B cell (primary cell): ENCODE measurements around the gene USP12. TPM values are rescaled to one million over a fixed set of nuclear protein-coding genes. Genes with fewer than 3 reads are reported as not detected.

Experiments used
- ATAC-seq: fragments of 200-7000 bp; cut with Tn5 transposase; one replicate; pipeline ENCODE4 v1.10.0; 2021; ENCODE audit warnings: low read depth, mild to moderate bottlenecking, moderate number of reproducible peaks, moderate library complexity
- CTCF ChIA-PET: fragments of 350-600 bp; sonication (Branson Sonifier 250); formaldehyde crosslinking; loops from one replicate; lab custom pipeline; 2021; ENCODE audit warnings: antibody characterized with exemption, inconsistent platforms; lab: Charles Lee
- POLR2A ChIA-PET: fragments of 350-600 bp; sonication (Branson Sonifier 250); formaldehyde crosslinking; loops from one replicate; lab custom pipeline; 2021; ENCODE audit warnings: antibody characterized with exemption; lab: Charles Lee
- DNase-seq: peaks from one replicate; pipeline ENCODE4 v3.0.0; 2013
- H2AFZ ChIP-seq: 2 replicates; pipeline ENCODE4 v1.6.1; 2012; ENCODE audit warnings: mild to moderate bottlenecking, low read depth, low read length; ENCODE audit not compliant: insufficient read depth, poor library complexity, severe bottlenecking
- H3K27ac ChIP-seq, 2 donors: 1 replicate in 1 of 2; 2 replicates in 1 of 2; pipeline ENCODE4 v1.5.1; 2012 to 2013; ENCODE audit warnings: low read length in 2 of 2, mild to moderate bottlenecking in 2 of 2, moderate library complexity in 1 of 2
- H3K27me3 ChIP-seq, 4 experiments: fragments of 200-600 bp in 1 of 4; sonication (generic) in 1 of 4; replicated peaks in 1 of 4; 1 replicate in 2 of 4; 2 replicates in 2 of 4; pipeline versions ENCODE4 v1.6.1 to v1.7.0; 2013 to 2016; ENCODE audit warnings: low read length in 3 of 4, mild to moderate bottlenecking in 2 of 4, mixed read lengths in 1 of 4, moderate library complexity in 1 of 4; ENCODE audit not compliant: insufficient read depth in 4 of 4, control insufficient read depth in 3 of 4; ENCODE audit errors: control extremely low read depth in 1 of 4
- H3K36me3 ChIP-seq, 2 experiments: replicated peaks in 1 of 2; 1 replicate in 1 of 2; 2 replicates in 1 of 2; pipeline versions ENCODE4 v1.6.1 to v1.7.1; 2013; ENCODE audit warnings: low read length in 1 of 2; ENCODE audit not compliant: insufficient read depth in 2 of 2, control insufficient read depth in 1 of 2; ENCODE audit errors: control extremely low read depth in 1 of 2, extremely low read depth in 1 of 2
- H3K4me1 ChIP-seq, 2 donors: fragments of 200-600 bp in 1 of 2; sonication (generic) in 1 of 2; 1 replicate in 1 of 2; 2 replicates in 1 of 2; pipeline versions ENCODE4 v1.5.1 to v1.6.1; 2013 to 2017; ENCODE audit warnings: low read length in 2 of 2; ENCODE audit not compliant: control insufficient read depth in 2 of 2, insufficient read depth in 2 of 2
- H3K4me2 ChIP-seq: replicated peaks from 2 replicates; pipeline ENCODE3; 2012; ENCODE audit warnings: mild to moderate bottlenecking, low read depth, low read length; ENCODE audit not compliant: poor library complexity, severe bottlenecking
- H3K4me3 ChIP-seq, 5 experiments: fragments of 200-600 bp in 1 of 5; sonication (generic) in 1 of 5; 1 replicate in 3 of 5; 2 replicates in 2 of 5; pipeline versions ENCODE4 v1.5.1 to v1.7.0; 2011 to 2016; ENCODE audit warnings: low read length in 4 of 5, mild to moderate bottlenecking in 4 of 5, low read depth in 2 of 5, control low read depth in 1 of 5, moderate library complexity in 1 of 5; ENCODE audit not compliant: insufficient read depth in 1 of 5; ENCODE audit errors: control extremely low read depth in 1 of 5, extremely low read depth in 1 of 5
- H3K79me2 ChIP-seq: fragments of 200-600 bp; sonication (generic); one replicate; pipeline ENCODE4 v1.6.0; 2016; ENCODE audit warnings: low read length; ENCODE audit not compliant: control insufficient read depth, insufficient read depth
- H3K9ac ChIP-seq: fragments of 200-600 bp; sonication (generic); 2 replicates; pipeline ENCODE4 v1.6.1; 2017; ENCODE audit warnings: mild to moderate bottlenecking, low read length, moderate library complexity
- H3K9me3 ChIP-seq, 3 donors: one replicate each; pipeline versions ENCODE4 v1.6.1 to v1.7.1; 2013; ENCODE audit warnings: low read length in 2 of 3; ENCODE audit not compliant: control insufficient read depth in 2 of 3, insufficient read depth in 1 of 3; ENCODE audit errors: control extremely low read depth in 1 of 3
- H4K20me1 ChIP-seq: 2 replicates; pipeline ENCODE4 v1.6.0; 2012; ENCODE audit warnings: mild to moderate bottlenecking, low read length; ENCODE audit not compliant: insufficient read depth, control insufficient read depth, poor library complexity, severe bottlenecking
- H3K27ac Mint-ChIP-seq: one replicate; pipeline ENCODE4 v1.8.0; 2021; ENCODE audit warnings: mixed read lengths
- H3K27me3 Mint-ChIP-seq: one replicate; pipeline ENCODE4 v1.8.0; 2021; ENCODE audit warnings: mixed read lengths
- H3K4me1 Mint-ChIP-seq: one replicate; pipeline ENCODE4 v1.8.0; 2021; ENCODE audit warnings: mixed read lengths
- H3K4me3 Mint-ChIP-seq: one replicate; pipeline ENCODE4 v1.8.0; 2021; ENCODE audit warnings: mixed read lengths
- H3K9me3 Mint-ChIP-seq: one replicate; pipeline ENCODE4 v1.8.0; 2022; ENCODE audit warnings: mixed read lengths; ENCODE audit not compliant: insufficient read depth
- CTCF ChIP-seq: fragments of 200-600 bp; IDR thresholded peaks from one replicate; pipeline ENCODE4 v1.8.0; 2022; ENCODE audit warnings: antibody characterized with exemption, mild to moderate bottlenecking
- EZH2 ChIP-seq: IDR thresholded peaks from 2 replicates; pipeline ENCODE4 v1.6.1; 2012; ENCODE audit warnings: borderline replicate concordance, low read depth, mild to moderate bottlenecking, moderate library complexity, low read length; ENCODE audit not compliant: insufficient read depth, poor library complexity, severe bottlenecking
- WGBS: methylation state at CpG from one replicate; pipeline ENCODE4 v1.1.5; 2013; ENCODE audit warnings: missing lambda C conversion rate; ENCODE audit not compliant: insufficient coverage; 5-methylcytosine and 5-hydroxymethylcytosine counted together
- intact Hi-C: fragments of 100-400 bp; cut with micrococcal nuclease; formaldehyde crosslinking; loops from one replicate; pipeline ENCODE4 v1.10.0; 2022
- polyA plus RNA-seq: library from polyadenylated mRNA; depleted of rRNA; stranded (reverse); fragments of >200 nt; gene quantifications from 2 replicates; pipeline ENCODE4 v1.2.3, GENCODE V29; 2012
- total RNA-seq, 2 donors: library from RNA; stranded (reverse); fragments of 120-200 nt in 1 of 2; gene quantifications; 1 replicate in 1 of 2; 2 replicates in 1 of 2; pipeline versions ENCODE4 v1.2.3 to v1.2.4, GENCODE V29; 2013 to 2022

Gene USP12
- total and polyA plus RNA-seq, 2 donors (not counting 1 experiment from before 2014, with no cell fraction given) = 21.7 to 46.3 TPM

GRCh38 chr13:27174766-27175455 lies 3.3 kb upstream of the USP12 start:
- no peak overlapping the region for H3K27ac ChIP-seq
- DNase-seq (no peak), ATAC-seq (no peak)
- 77% methylated on average over 3 of the region's 6 CpGs for WGBS
- H3K4me3 ChIP-seq = peak overlapping the region in 1 of 5 experiments; percentile 15
- Mint-ChIP-seq H3K27me3 (no peaks in the 10 kb centered on the region), H3K4me3 (peak overlapping the region; percentile 35), H3K27ac (peak overlapping the region; percentile 22), H3K4me1 (peaks cover 53% of the 10 kb centered on the region), H3K9me3 (no peaks in the 10 kb centered on the region)
- no peaks in the 10 kb centered on the region for H3K9me3 ChIP-seq
- no peaks in the 10 kb centered on the region for H4K20me1 ChIP-seq
- no peaks in the 10 kb centered on the region for H3K36me3 ChIP-seq
- ChIA-PET POLR2A (interaction anchor here (1.2 kb wide), 1 partner anchor 82 kb away, joined by 6 read pairs; no protein-coding TSS in a partner anchor), CTCF (interaction anchor here (1.1 to 1.4 kb wide), 2 partner anchors 96 to 190 kb away, joined by 4 to 5 read pairs; partner anchors contain the start of gene RASL11A)
- peak overlapping the region; percentile 1 for H2AFZ ChIP-seq
- no peak overlapping the region for H3K9ac ChIP-seq
- no peak for TF ChIP-seq CTCF
- TF ChIP-seq EZH2 = no peak
- peak overlapping the region; percentile 39 for H3K4me2 ChIP-seq
- peaks cover 19% of the 10 kb centered on the region for H3K79me2 ChIP-seq
- H3K27me3 ChIP-seq = no peaks in the 10 kb centered on the region
- peaks cover 31 to 43% of the 10 kb centered on the region in 2 donors for H3K4me1 ChIP-seq
- intact Hi-C loops = loop anchor here (5.0 to 10.0 kb wide), 3 partner anchors 920 to 1888 kb away; partner anchors contain the start of genes CDK8 and MTMR6

- no peaks in the 10 kb centered on the region for H3K27me3 Mint-ChIP-seq
- H3K27ac Mint-ChIP-seq = peak overlapping the region; percentile 95
- intact Hi-C loops = loop anchor here (1.0 to 10.0 kb wide), 5 partner anchors 79 to 1885 kb away; partner anchors contain the start of genes CDK8, MTMR6, RASL11A and RPL21
- no peaks in the 10 kb centered on the region for H3K9me3 Mint-ChIP-seq
- H3K36me3 ChIP-seq = no peaks in the 10 kb centered on the region
- peaks cover 42% of the 10 kb centered on the region for H3K79me2 ChIP-seq
- TF ChIP-seq CTCF = no peak
- no peak for TF ChIP-seq EZH2
- H3K4me1 ChIP-seq = peaks cover 46 to 56% of the 10 kb centered on the region in 2 donors
- peak overlapping the region; percentile 86 for H3K4me3 Mint-ChIP-seq
- H4K20me1 ChIP-seq = peaks cover 16% of the 10 kb centered on the region
- H3K9me3 ChIP-seq = no peaks in the 10 kb centered on the region
- ATAC-seq = no peak
- no peaks in the 10 kb centered on the region for H3K27me3 ChIP-seq
- peaks cover 66% of the 10 kb centered on the region for H3K4me1 Mint-ChIP-seq
- peak overlapping the region; percentile 92 to 94 for H3K27ac ChIP-seq
- 0% methylated on average over 1 of the region's 3 CpGs for WGBS
- POLR2A ChIA-PET = interaction anchor here (1.0 kb wide), 1 partner anchor 79 kb away, joined by 5 read pairs; the partner anchor contains the start of gene RPL21
- H2AFZ ChIP-seq = peak overlapping the region; percentile 79
- H3K9ac ChIP-seq = peak overlapping the region; percentile 92
- CTCF ChIA-PET = interaction anchor here (1.6 kb wide), 1 partner anchor 187 kb away, joined by 5 read pairs; no protein-coding TSS in a partner anchor
- peak; percentile 62 for DNase-seq
- peak overlapping the region; percentile 61 to 86 (median 83) for H3K4me3 ChIP-seq
- peak overlapping the region; percentile 71 for H3K4me2 ChIP-seq
Observed at GRCh38 chr13:27172495-27172842, 858 bp upstream of the USP12 start.
